ENCODE measurements around the gene ADARB1.

Gene ADARB1

GRCh38 chr21:45253180-45253579 is 178.8 kb downstream of the ADARB1 start:
- no peak for DNase-seq (ENCODE audit: extremely low spot score)
- ChIA-PET CTCF (no interaction called here), POLR2A (no interaction called here)
- TF ChIP-seq FOXM1 (IDR thresholded peaks at IDR 0.05; ENCODE audit: borderline replicate concordance) = no peak

GRCh38 chr21:45253633-45254459 is 179.5 kb downstream of the ADARB1 start:
- ChIA-PET POLR2A (no interaction called here), CTCF (no interaction called here)
- no peak for TF ChIP-seq BHLHE40 (IDR thresholded peaks at IDR 0.05; ENCODE audit: borderline replicate concordance)
- TF ChIP-seq PKNOX1 (IDR thresholded peaks at IDR 0.05) = no peak
- TF ChIP-seq NFRKB (IDR thresholded peaks at IDR 0.05) = no peak
- TF ChIP-seq TARDBP (IDR thresholded peaks at IDR 0.05) = no peak
- TF ChIP-seq HDGF (IDR thresholded peaks at IDR 0.05; ENCODE audit: borderline replicate concordance) = no peak
- no peak for TF ChIP-seq ZNF384 (IDR thresholded peaks at IDR 0.05)
- no peak for TF ChIP-seq SP1 (IDR thresholded peaks at IDR 0.05)
- TF ChIP-seq SUZ12 (IDR thresholded peaks at IDR 0.05) = no peak
- no peak for TF ChIP-seq CTBP1 (IDR thresholded peaks at IDR 0.05; ENCODE audit: borderline replicate concordance)
- TF ChIP-seq ELF4 (IDR thresholded peaks at IDR 0.05) = no peak
- no peak for TF ChIP-seq LEF1 (IDR thresholded peaks at IDR 0.05; ENCODE audit: borderline replicate concordance)
- TF ChIP-seq FOXA1 (IDR thresholded peaks at IDR 0.05) = no peak
- no peak for TF ChIP-seq FOXM1 (IDR thresholded peaks at IDR 0.05; ENCODE audit: borderline replicate concordance)
- no peak for TF ChIP-seq ARNT (IDR thresholded peaks at IDR 0.05)
- TF ChIP-seq FOXK2 (IDR thresholded peaks at IDR 0.05) = no peak

GRCh38 chr21:45254460-45254930 is 180.1 kb downstream of the ADARB1 start:
- ChIA-PET CTCF (no interaction called here), POLR2A (no interaction called here)
- no peak for DNase-seq (ENCODE audit: extremely low spot score)
- TF ChIP-seq NFRKB (IDR thresholded peaks at IDR 0.05) (no peak), FOXK2 (IDR thresholded peaks at IDR 0.05) (no peak), BHLHE40 (IDR thresholded peaks at IDR 0.05; ENCODE audit: borderline replicate concordance) (no peak), TARDBP (IDR thresholded peaks at IDR 0.05) (no peak), L3MBTL2 (conservative IDR thresholded peaks at IDR 0.05) (no peak), ARNT (IDR thresholded peaks at IDR 0.05) (no peak), ELF4 (IDR thresholded peaks at IDR 0.05) (no peak), SUZ12 (IDR thresholded peaks at IDR 0.05) (no peak)

More at GRCh38 chr21:45253633-45254459, 179.5 kb downstream of the ADARB1 start:
- DNase-seq (ENCODE audit: extremely low spot score) = no peak

DNA sequence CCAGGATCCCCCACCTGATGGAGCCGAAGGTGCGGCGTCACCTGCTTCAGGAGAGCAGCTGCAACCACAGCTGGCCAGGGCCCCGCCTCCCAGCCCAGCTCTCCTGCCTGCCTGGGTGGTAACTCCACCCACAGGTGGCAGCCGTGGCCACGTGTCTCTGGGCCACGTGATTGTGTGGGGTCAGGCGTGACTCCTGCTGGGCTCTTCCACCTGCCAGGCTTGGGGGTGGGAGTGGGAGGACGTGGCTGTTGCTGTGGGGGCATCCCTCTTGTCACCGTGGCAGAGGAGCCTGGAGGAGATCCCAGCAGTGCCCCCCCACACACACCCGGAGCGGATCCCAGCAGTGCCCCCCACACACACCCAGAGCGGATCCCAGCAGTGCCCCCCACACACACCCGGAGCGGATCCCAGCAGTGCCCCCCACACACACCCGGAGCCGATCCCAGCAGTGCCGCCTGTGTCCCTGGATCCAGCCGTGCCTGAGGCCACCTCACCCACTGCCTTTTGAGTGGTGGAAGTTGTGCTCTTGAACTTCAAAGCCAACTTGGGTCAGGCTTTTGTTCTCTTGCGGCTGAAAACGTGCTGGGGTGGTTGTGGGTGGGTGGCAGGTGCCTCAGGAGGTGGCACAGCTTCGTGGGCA is 181.1 kb downstream of the ADARB1 start:
- no peak for DNase-seq (ENCODE audit: extremely low spot score)
- TF ChIP-seq ZNF384 (IDR thresholded peaks at IDR 0.05) = no peak
- TF ChIP-seq SP1 (IDR thresholded peaks at IDR 0.05) = no peak
- TF ChIP-seq HDGF (IDR thresholded peaks at IDR 0.05; ENCODE audit: borderline replicate concordance) = no peak
- no peak for TF ChIP-seq CTBP1 (IDR thresholded peaks at IDR 0.05; ENCODE audit: borderline replicate concordance)
- TF ChIP-seq SUZ12 (IDR thresholded peaks at IDR 0.05) = no peak
- TF ChIP-seq PKNOX1 (IDR thresholded peaks at IDR 0.05) = no peak
- TF ChIP-seq BHLHE40 (IDR thresholded peaks at IDR 0.05; ENCODE audit: borderline replicate concordance) = no peak
- no peak for TF ChIP-seq ELF4 (IDR thresholded peaks at IDR 0.05)
- TF ChIP-seq L3MBTL2 (conservative IDR thresholded peaks at IDR 0.05) = no peak
- no peak for TF ChIP-seq FOXA1 (IDR thresholded peaks at IDR 0.05)
- no peak for TF ChIP-seq FOXK2 (IDR thresholded peaks at IDR 0.05)
- TF ChIP-seq ARNT (IDR thresholded peaks at IDR 0.05) = no peak
- no peak for TF ChIP-seq LEF1 (IDR thresholded peaks at IDR 0.05; ENCODE audit: borderline replicate concordance)
- TF ChIP-seq TARDBP (IDR thresholded peaks at IDR 0.05) = no peak
- TF ChIP-seq NFRKB (IDR thresholded peaks at IDR 0.05) = no peak

GRCh38 chr21:45256021-45256911 is 181.9 kb downstream of the ADARB1 start:
- no peak for DNase-seq (ENCODE audit: extremely low spot score)
- POLR2A ChIA-PET = no interaction called here
- CTCF ChIA-PET = no interaction called here
- TF ChIP-seq ELF4 (IDR thresholded peaks at IDR 0.05) (no peak), CTBP1 (IDR thresholded peaks at IDR 0.05; ENCODE audit: borderline replicate concordance) (no peak), FOXM1 (IDR thresholded peaks at IDR 0.05; ENCODE audit: borderline replicate concordance) (no peak), HDGF (IDR thresholded peaks at IDR 0.05; ENCODE audit: borderline replicate concordance) (no peak), NFRKB (IDR thresholded peaks at IDR 0.05) (no peak), TARDBP (IDR thresholded peaks at IDR 0.05) (no peak), BHLHE40 (IDR thresholded peaks at IDR 0.05; ENCODE audit: borderline replicate concordance) (no peak), FOXK2 (IDR thresholded peaks at IDR 0.05) (no peak), SP1 (IDR thresholded peaks at IDR 0.05) (no peak), ARNT (IDR thresholded peaks at IDR 0.05) (no peak), PKNOX1 (IDR thresholded peaks at IDR 0.05) (no peak)

More for the DNA sequence above, 181.1 kb downstream of the ADARB1 start:
- ChIA-PET CTCF (no interaction called here), POLR2A (no interaction called here)

All from HEK293T (cell line).